Measurements from ENCODE around the gene MCHR2. TPM values are rescaled to one million over a fixed set of nuclear protein-coding genes. Genes with fewer than 3 reads are reported as not detected.
"Not testable (repeated sequence)": the region's sequence is repeated elsewhere in the genome, so short reads cannot be mapped to it uniquely, and the experiment has no call there.

MCHR2 gene, protein sequence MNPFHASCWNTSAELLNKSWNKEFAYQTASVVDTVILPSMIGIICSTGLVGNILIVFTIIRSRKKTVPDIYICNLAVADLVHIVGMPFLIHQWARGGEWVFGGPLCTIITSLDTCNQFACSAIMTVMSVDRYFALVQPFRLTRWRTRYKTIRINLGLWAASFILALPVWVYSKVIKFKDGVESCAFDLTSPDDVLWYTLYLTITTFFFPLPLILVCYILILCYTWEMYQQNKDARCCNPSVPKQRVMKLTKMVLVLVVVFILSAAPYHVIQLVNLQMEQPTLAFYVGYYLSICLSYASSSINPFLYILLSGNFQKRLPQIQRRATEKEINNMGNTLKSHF
- total RNA-seq (not detected), total RNA-seq (0 to 0.04 (median 0) reads per million in 29 experiments)
- not detected for total RNA-seq (2013)

DNA sequence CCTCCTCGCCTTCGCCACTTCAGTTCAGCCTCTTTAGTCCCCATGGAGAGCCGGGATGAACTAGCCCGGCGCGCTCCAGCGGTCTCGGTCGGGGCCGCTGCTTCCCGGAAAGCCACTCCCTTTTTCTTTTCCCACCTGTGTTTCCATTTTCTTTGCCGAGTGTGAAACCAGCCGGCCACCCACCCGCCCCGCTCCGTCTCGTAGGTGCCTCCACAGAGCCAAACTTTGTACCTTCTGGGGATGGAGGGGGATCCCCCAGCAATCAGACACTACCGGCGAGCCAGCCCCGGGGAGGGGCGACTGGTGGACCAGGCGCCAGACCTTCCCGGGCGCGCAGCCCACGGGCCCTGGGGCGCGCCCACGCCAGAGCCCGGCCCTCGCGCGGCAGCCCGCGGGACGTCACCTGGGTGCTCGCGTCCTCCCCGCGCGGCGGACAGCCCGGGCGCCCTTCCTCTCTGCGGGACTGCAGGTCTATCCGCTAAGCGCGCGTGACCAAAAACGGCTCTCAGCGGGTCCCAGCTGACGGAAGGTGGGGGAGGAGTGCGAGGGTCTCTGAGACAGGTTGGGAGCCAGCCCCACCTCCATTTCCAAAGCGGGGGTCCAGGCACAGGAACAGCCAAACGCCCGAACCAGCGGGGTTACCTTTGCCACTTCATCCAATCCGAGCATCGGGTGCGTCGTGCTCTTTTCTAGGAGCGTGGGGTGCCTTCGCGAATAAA, at the start of gene MCHR2:
Gene MCHR2 (minus strand): TSS at position 691 of the 719 bp plus-strand sequence. CDS start 38,076 bp downstream, outside the sequence.
- Histone ChIP-seq H3K4me3 (ENCODE audit: control insufficient read depth in 1 of 2, extremely low read depth in 1 of 2, low read length in 1 of 2) (no peak within 1 kb of the TSS), H3K27ac (ENCODE audit: low read length) (no peak within 1 kb of the TSS), H3K4me1 (ENCODE audit: control insufficient read depth in 1 of 2, extremely low read depth in 1 of 2, insufficient read depth in 2 of 2, low read length in 2 of 2) (no peaks in the 10 kb centered on the region), H3K27me3 (replicated peaks in 1 of 2; ENCODE audit: control insufficient read depth in 2 of 2, extremely low read depth in 1 of 2, insufficient read depth in 2 of 2, low read length in 1 of 2) (peaks cover 10 to 25% of the 10 kb centered on the region in 2 experiments), H3K36me3 (ENCODE audit: control insufficient read depth in 2 of 2, extremely low read depth in 1 of 2, insufficient read depth in 1 of 2, low read length in 1 of 2) (no peaks in the 10 kb centered on the region), H3K9me3 (no peaks in the 10 kb centered on the region)
- Mint-ChIP-seq H3K9me3 (no peaks in the 10 kb centered on the region), H3K27me3 (peaks cover 38 to 44% of the 10 kb centered on the region in 2 donors), H3K36me3 (no peaks in the 10 kb centered on the region), H3K4me1 (peaks cover 0 to 4% (median 0%) of the 10 kb centered on the region in 3 donors), H3K4me3 (peak within 1 kb of the TSS in 1 of 3 donors; percentile 13), H3K27ac (no peak within 1 kb of the TSS)
- WGBS (ENCODE audit: insufficient coverage), result 7% methylated on average over 41 of the region's 64 CpGs
- ATAC-seq (replicated peaks in 1 of 4), result no peak
- DNase-seq, result peak in 1 of 35 experiments; percentile 0
- CTCF ChIA-PET, result interaction anchor here in 1 of 2 donors (0.7 kb wide), 1 partner anchor 388 kb away, joined by 5 read pairs; no protein-coding TSS in a partner anchor
- POLR2A ChIA-PET, result no interaction called here

DNA sequence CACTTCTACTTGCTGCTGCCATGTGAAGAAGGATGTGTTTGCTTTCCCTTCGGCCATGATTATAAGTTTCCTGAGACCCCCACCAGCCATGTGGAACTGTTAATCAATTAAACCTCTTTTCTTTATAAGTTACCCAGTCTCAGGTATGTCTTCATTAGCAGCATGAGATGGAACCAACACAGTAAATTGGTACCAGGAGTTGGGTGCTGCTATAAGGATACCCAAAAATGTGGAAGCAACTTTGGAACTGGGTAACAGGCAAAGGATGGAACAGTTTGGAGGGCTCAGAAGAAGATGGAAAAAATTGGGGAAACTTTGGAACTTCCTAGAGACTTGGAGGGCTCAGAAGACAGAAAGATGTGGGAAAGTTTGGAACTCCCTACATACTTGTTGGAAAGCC, 44.5 kb upstream of the MCHR2 start:
- H3K27me3 ChIP-seq (replicated peaks in 1 of 2; ENCODE audit: control insufficient read depth in 2 of 2, extremely low read depth in 1 of 2, insufficient read depth in 2 of 2, low read length in 1 of 2); H3K36me3 Mint-ChIP-seq; POLR2A ChIA-PET: not testable (repeated sequence)

DNA sequence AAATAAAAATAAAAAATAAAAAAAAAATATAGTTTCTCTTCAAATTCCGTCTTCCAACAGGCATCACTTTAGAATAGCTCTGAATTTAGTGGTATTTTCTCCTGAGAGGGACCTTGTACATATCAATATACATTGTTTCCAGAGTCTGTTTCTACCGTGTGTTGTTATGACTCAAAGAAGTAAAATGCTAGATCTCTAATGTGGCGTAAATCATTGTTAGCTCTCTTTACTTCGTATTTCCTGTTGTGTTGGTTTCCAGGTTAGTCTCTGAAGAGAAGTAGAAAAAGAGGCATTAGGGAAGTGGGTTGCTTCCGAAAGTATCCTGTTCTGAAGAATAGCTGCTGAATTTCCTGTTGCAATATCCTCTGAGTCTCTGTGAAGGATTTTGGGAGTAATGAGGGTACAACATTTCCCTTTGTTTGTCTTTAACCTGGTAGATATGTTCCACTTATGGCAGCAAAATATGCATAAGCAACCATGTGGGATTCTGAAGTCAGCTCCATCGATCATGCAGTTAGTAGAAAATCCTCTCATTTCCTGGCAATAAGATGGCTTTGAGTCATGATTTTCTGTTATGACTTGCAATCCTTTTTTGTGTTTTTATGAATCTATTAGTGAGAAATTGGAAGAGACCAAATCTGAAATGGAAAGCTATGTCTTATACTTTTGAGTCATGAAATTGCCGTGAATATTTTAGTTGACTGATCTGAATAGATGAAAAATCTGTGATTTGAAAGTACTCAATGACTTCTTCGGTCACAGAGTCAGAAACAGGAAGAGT, 42.0 kb upstream of the MCHR2 start:
- Histone ChIP-seq H3K27ac (ENCODE audit: low read length) (no peak overlapping the region), H3K4me1 (ENCODE audit: control insufficient read depth in 1 of 2, extremely low read depth in 1 of 2, insufficient read depth in 2 of 2, low read length in 2 of 2) (no peaks in the 10 kb centered on the region), H3K27me3 (replicated peaks in 1 of 2; ENCODE audit: control insufficient read depth in 2 of 2, extremely low read depth in 1 of 2, insufficient read depth in 2 of 2, low read length in 1 of 2) (no peaks in the 10 kb centered on the region), H3K4me3 (ENCODE audit: control insufficient read depth in 1 of 2, extremely low read depth in 1 of 2, low read length in 1 of 2) (no peak overlapping the region), H3K36me3 (ENCODE audit: control insufficient read depth in 2 of 2, extremely low read depth in 1 of 2, insufficient read depth in 1 of 2, low read length in 1 of 2) (no peaks in the 10 kb centered on the region), H3K9me3 (no peaks in the 10 kb centered on the region)
- no peaks in the 10 kb centered on the region for H3K36me3 Mint-ChIP-seq
- H3K4me3 Mint-ChIP-seq, result no peak overlapping the region
- WGBS (ENCODE audit: insufficient coverage), result 15% methylated on average over 4 of the region's 8 CpGs
- DNase-seq (no peak), ATAC-seq (replicated peaks in 1 of 4) (no peak)
- CTCF ChIA-PET, result no interaction called here
- POLR2A ChIA-PET, result no interaction called here
- H3K9me3 Mint-ChIP-seq, result peaks cover 2 to 8% (median 3%) of the 10 kb centered on the region in 3 donors
- H3K27me3 Mint-ChIP-seq, result peaks cover 0 to 8% of the 10 kb centered on the region in 2 donors
- H3K4me1 Mint-ChIP-seq, result peaks cover 0 to 4% (median 0%) of the 10 kb centered on the region in 3 donors
- H3K27ac Mint-ChIP-seq, result no peak overlapping the region

More for the DNA sequence above, 44.5 kb upstream of the MCHR2 start:
- CTCF ChIA-PET; DNase-seq; H3K9me3 Mint-ChIP-seq; H3K27ac ChIP-seq (ENCODE audit: low read length); H3K27me3 Mint-ChIP-seq; H3K4me3 Mint-ChIP-seq; H3K36me3 ChIP-seq (ENCODE audit: control insufficient read depth in 2 of 2, extremely low read depth in 1 of 2, insufficient read depth in 1 of 2, low read length in 1 of 2); ATAC-seq (replicated peaks in 1 of 4); H3K4me1 Mint-ChIP-seq; H3K9me3 ChIP-seq; H3K4me3 ChIP-seq (ENCODE audit: control insufficient read depth in 1 of 2, extremely low read depth in 1 of 2, low read length in 1 of 2); H3K27ac Mint-ChIP-seq; H3K4me1 ChIP-seq (ENCODE audit: control insufficient read depth in 1 of 2, extremely low read depth in 1 of 2, insufficient read depth in 2 of 2, low read length in 2 of 2): not testable (repeated sequence)
- WGBS (ENCODE audit: insufficient coverage), result no CpG with 5 or more reads among the region's 1 CpG

DNA sequence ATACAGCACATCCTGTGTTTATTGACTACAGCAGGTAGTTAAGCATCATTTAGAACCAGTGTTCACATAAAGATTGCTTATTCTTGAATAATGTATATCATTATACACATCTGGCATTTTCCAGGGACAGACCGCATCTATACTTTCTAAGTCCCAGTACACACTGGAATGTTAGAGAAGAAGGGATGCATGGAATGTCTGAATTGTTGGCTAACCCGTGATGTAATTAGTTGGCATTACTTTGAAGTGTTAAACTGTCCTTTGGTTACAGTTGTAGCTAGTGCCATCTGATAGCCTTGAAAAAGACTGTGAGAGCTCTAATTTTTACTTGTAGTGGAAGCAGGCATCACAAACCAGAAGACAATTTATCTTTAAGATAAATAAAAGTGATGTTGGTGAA, 29.8 kb upstream of the MCHR2 start:
- no peaks in the 10 kb centered on the region for H3K4me1 Mint-ChIP-seq
- H3K27me3 ChIP-seq (replicated peaks in 1 of 2; ENCODE audit: control insufficient read depth in 2 of 2, extremely low read depth in 1 of 2, insufficient read depth in 2 of 2, low read length in 1 of 2), result no peaks in the 10 kb centered on the region
- WGBS (ENCODE audit: insufficient coverage), result no CpG with 5 or more reads among the region's 2 CpGs
- CTCF ChIA-PET, result no interaction called here
- H3K27me3 Mint-ChIP-seq, result peaks cover 0 to 2% of the 10 kb centered on the region in 2 donors
- peaks cover 0 to 3% (median 3%) of the 10 kb centered on the region in 3 donors for H3K9me3 Mint-ChIP-seq
- no peaks in the 10 kb centered on the region for H3K36me3 Mint-ChIP-seq
- H3K9me3 ChIP-seq, result no peaks in the 10 kb centered on the region
- DNase-seq, result no peak
- no peaks in the 10 kb centered on the region for H3K4me1 ChIP-seq (ENCODE audit: control insufficient read depth in 1 of 2, extremely low read depth in 1 of 2, insufficient read depth in 2 of 2, low read length in 2 of 2)
- no peak overlapping the region for H3K4me3 Mint-ChIP-seq
- ATAC-seq (replicated peaks in 1 of 4), result no peak
- H3K27ac ChIP-seq (ENCODE audit: low read length), result no peak overlapping the region
- H3K27ac Mint-ChIP-seq, result no peak overlapping the region
- H3K36me3 ChIP-seq (ENCODE audit: control insufficient read depth in 2 of 2, extremely low read depth in 1 of 2, insufficient read depth in 1 of 2, low read length in 1 of 2), result no peaks in the 10 kb centered on the region
- H3K4me3 ChIP-seq (ENCODE audit: control insufficient read depth in 1 of 2, extremely low read depth in 1 of 2, low read length in 1 of 2), result no peak overlapping the region
- POLR2A ChIA-PET, result no interaction called here

DNA sequence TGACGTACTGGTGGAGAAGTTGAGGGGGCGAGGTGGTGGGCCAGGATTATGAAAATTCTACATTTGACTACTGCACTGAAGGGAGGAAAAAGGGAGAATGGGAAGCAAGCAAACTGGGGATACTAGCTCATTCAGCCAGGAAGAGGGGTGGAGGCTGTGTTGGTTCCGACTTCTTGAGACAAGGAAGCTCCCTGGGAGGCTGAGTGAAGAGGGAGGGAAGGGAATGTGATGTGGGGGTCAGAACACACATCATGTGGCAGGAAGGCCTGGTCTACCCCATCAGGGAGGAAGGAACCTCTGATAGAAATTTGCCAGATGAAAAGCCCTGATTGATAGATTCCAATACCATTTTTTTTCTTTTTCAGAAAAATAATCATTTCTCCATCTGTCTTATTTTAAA, 28.8 kb upstream of the MCHR2 start:
- POLR2A ChIA-PET, result no interaction called here
- 62% methylated on average over 3 of the region's 3 CpGs for WGBS (ENCODE audit: insufficient coverage)
- no peak overlapping the region for H3K27ac Mint-ChIP-seq
- H3K4me3 Mint-ChIP-seq, result no peak overlapping the region
- no peak overlapping the region for H3K27ac ChIP-seq (ENCODE audit: low read length)
- H3K36me3 ChIP-seq (ENCODE audit: control insufficient read depth in 2 of 2, extremely low read depth in 1 of 2, insufficient read depth in 1 of 2, low read length in 1 of 2), result no peaks in the 10 kb centered on the region
- no peaks in the 10 kb centered on the region for H3K27me3 ChIP-seq (replicated peaks in 1 of 2; ENCODE audit: control insufficient read depth in 2 of 2, extremely low read depth in 1 of 2, insufficient read depth in 2 of 2, low read length in 1 of 2)
- no peak for ATAC-seq (replicated peaks in 1 of 4)
- no peaks in the 10 kb centered on the region for H3K4me1 ChIP-seq (ENCODE audit: control insufficient read depth in 1 of 2, extremely low read depth in 1 of 2, insufficient read depth in 2 of 2, low read length in 2 of 2)
- H3K9me3 ChIP-seq, result no peaks in the 10 kb centered on the region
- peaks cover 3 to 13% (median 3%) of the 10 kb centered on the region in 3 donors for H3K9me3 Mint-ChIP-seq
- no peak overlapping the region for H3K4me3 ChIP-seq (ENCODE audit: control insufficient read depth in 1 of 2, extremely low read depth in 1 of 2, low read length in 1 of 2)
- peaks cover 2 to 5% of the 10 kb centered on the region in 2 donors for H3K27me3 Mint-ChIP-seq
- H3K4me1 Mint-ChIP-seq, result no peaks in the 10 kb centered on the region
- DNase-seq, result no peak
- CTCF ChIA-PET, result interaction anchor here in 1 of 2 donors (0.6 to 1.2 kb wide), 2 partner anchors 21 to 69 kb away, joined by 3 to 4 read pairs; no protein-coding TSS in a partner anchor
- H3K36me3 Mint-ChIP-seq, result no peaks in the 10 kb centered on the region

DNA sequence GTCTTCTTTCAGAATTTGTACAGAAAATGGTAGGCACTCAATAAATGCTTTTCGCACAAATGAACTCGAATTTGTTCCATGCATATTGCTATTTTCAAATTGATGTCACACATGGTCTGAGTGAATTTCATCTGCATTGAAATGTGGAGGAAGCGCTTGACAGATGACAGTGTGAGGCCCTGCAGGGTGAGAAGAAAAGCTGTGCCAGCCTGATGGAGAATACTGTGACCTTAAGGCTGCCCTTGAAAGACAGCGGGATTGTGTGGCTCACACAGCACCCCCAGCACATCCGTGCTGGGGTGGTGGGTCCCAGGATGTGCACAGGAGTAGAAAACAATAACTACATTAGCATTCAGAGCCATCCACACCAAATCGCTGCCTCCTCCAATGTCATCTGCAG, 14.8 kb upstream of the MCHR2 start:
- 83% methylated on average over 3 of the region's 6 CpGs for WGBS (ENCODE audit: insufficient coverage)
- ATAC-seq (replicated peaks in 1 of 4), result no peak
- Histone ChIP-seq H3K36me3 (ENCODE audit: control insufficient read depth in 2 of 2, extremely low read depth in 1 of 2, insufficient read depth in 1 of 2, low read length in 1 of 2) (no peaks in the 10 kb centered on the region), H3K9me3 (no peaks in the 10 kb centered on the region), H3K27me3 (replicated peaks in 1 of 2; ENCODE audit: control insufficient read depth in 2 of 2, extremely low read depth in 1 of 2, insufficient read depth in 2 of 2, low read length in 1 of 2) (peaks cover 0 to 2% of the 10 kb centered on the region in 2 experiments), H3K4me3 (ENCODE audit: control insufficient read depth in 1 of 2, extremely low read depth in 1 of 2, low read length in 1 of 2) (no peak overlapping the region), H3K4me1 (ENCODE audit: control insufficient read depth in 1 of 2, extremely low read depth in 1 of 2, insufficient read depth in 2 of 2, low read length in 2 of 2) (no peaks in the 10 kb centered on the region), H3K27ac (ENCODE audit: low read length) (no peak overlapping the region)
- Mint-ChIP-seq H3K36me3 (no peaks in the 10 kb centered on the region), H3K9me3 (no peaks in the 10 kb centered on the region), H3K27ac (no peak overlapping the region), H3K4me1 (no peaks in the 10 kb centered on the region), H3K27me3 (peaks cover 14 to 15% of the 10 kb centered on the region in 2 donors), H3K4me3 (no peak overlapping the region)
- ChIA-PET CTCF (no interaction called here), POLR2A (no interaction called here)
- DNase-seq, result no peak
